GM12801 (cell line): ENCODE data around the gene TLE5.

Experiments
- TF ChIP-seq, protein P1 (sequence below): IDR thresholded peaks from one replicate; pipeline ENCODE4 v1.5.1; 2011; ENCODE audit warnings: control low read depth; ENCODE audit not compliant: insufficient read length; ENCODE audit errors: extremely low read depth

Gene TLE5

DNA sequence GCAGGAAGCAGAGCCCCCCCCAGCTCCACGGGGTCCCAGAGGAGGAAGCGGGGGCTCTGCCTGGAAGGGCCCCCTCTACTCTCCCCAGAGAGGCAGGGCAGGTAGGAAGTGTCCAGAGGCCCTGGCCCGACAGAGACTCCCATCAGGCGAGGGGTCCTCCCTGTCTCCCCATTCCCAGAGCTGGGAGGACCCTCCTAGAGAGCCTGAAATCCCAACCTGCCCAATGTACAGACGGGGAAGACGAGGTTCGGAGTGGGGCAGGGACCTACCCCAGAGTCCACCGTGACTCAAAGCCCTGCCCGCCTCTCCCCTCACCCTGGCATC lies 34.4 kb downstream of the TLE5 start:
- TF ChIP-seq, protein P1, sequence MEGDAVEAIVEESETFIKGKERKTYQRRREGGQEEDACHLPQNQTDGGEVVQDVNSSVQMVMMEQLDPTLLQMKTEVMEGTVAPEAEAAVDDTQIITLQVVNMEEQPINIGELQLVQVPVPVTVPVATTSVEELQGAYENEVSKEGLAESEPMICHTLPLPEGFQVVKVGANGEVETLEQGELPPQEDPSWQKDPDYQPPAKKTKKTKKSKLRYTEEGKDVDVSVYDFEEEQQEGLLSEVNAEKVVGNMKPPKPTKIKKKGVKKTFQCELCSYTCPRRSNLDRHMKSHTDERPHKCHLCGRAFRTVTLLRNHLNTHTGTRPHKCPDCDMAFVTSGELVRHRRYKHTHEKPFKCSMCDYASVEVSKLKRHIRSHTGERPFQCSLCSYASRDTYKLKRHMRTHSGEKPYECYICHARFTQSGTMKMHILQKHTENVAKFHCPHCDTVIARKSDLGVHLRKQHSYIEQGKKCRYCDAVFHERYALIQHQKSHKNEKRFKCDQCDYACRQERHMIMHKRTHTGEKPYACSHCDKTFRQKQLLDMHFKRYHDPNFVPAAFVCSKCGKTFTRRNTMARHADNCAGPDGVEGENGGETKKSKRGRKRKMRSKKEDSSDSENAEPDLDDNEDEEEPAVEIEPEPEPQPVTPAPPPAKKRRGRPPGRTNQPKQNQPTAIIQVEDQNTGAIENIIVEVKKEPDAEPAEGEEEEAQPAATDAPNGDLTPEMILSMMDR: no peak

- TF ChIP-seq, protein P1: no peak
Measured at GRCh38 chr19:3027292-3027691, 35.0 kb downstream of the TLE5 start.

- TF ChIP-seq, protein P1: no peak
Measured at GRCh38 chr19:3026768-3027167, 35.5 kb downstream of the TLE5 start.

- TF ChIP-seq, protein P1: no peak
Measured at GRCh38 chr19:3025549-3025886, 36.8 kb downstream of the TLE5 start.

DNA sequence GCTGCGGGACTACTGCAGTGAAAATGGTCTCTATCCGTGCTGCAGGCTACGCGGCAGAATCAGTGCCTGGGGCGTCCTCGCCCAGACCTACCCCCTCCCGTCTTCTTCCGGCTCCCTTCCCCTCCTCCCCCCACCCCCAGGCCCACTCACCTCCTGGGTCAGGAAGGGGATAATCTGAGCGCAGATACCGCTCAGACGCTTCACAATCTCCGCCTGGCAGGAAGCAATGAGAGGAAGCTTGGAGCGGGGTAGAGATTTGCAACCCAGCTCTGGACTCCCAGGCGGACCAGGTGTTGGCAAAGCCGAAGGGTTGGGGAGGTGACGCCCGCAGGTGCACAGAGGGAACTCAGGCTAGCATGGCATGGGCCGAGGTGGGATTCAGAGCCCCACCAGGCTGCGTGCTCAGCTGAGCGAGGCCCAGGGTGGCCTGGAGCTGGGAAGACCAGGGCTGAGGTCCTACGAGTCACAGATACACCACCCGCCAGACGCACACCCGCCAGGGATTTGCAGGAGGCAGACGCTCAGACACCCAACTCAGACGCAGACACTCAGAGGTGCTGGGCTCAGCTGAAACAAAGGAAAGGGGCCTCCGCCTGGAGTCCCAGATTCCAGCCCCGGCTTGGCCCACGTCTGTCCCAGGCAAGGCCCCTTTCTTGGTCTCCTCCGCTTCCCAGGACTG lies 37.3 kb downstream of the TLE5 start:
- TF ChIP-seq, protein P1: no peak

DNA sequence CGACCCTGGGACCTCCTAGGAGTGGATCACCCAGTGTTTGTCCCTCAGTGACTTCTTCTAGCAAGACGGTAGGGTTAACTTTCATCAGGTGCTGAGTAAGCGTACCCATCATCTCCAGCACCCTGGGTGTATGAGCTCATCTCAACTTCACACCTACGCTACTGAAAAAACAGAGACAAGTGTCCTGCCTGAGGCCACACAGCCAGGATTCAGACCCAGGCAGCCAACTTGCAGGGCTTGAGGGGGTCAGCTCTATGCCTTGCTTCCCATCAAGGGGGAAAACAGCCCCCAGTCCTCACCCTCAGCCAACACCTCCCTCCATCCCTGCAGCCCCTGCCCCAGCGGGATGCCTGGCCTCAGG lies 37.8 kb downstream of the TLE5 start:
- TF ChIP-seq, protein P1: no peak

DNA sequence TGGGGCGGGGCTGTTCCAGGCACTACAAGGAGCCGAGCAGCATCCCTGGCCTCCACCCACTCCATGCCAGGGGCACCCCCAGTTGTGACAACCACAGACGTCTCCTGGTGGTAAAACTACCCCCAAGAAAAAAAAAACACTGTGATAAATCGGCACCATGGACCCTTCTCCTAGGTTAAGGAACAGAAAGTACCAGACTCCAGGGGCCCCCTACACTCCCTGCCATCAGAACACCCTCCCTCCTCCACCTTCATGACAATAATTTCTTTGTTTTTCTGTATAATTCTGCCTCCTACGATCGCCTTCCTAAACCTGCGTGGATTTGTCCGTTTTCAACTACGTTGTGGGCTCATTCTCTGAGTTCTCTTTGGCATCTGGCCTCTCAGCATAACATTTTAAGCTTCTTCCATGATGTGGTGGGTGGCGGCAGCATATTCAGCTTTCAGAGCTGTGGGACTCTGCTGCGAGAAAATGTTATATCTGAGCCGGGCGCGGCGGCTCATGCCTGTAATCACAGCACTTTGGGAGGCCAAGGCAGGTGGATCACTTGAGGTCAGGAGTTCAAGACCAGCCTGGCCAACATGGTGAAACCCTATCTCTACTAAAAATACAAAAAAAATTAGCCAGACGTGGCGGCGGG lies 41.9 kb downstream of the TLE5 start:
- TF ChIP-seq, protein P1: no peak
